ENCODE measurements around the gene LORICRIN.

- no peak for TF ChIP-seq CTCF (IDR thresholded peaks at IDR 0.05)
- no peak for TF ChIP-seq POLR2A (IDR thresholded peaks at IDR 0.05)
- no peak for TF ChIP-seq EP300 (IDR thresholded peaks at IDR 0.05)
- TF ChIP-seq POLR2AphosphoS5 (IDR thresholded peaks at IDR 0.05): no peak
Measured at GRCh38 chr1:153213519-153213918, 46.0 kb upstream of the LORICRIN start.
